Body of pancreas (tissue), 4 donors: ENCODE results near the gene CHMP4B. TPM values are rescaled to one million over a fixed set of nuclear protein-coding genes. Genes with fewer than 3 reads are reported as not detected.

Experiments used
- ATAC-seq: fragments of 150-250 bp; one replicate; pipeline ENCODE4 v1.9.1; 2016
- DNase-seq, 4 donors: peaks; one replicate each; pipeline ENCODE4 v3.0.0-alpha.2; 2019
- H3K27ac ChIP-seq, 4 donors: fragments of 200-600 bp; sonication (generic); 1 replicate in 3 of 4; 2 replicates in 1 of 4; pipeline versions ENCODE4 v1.5.1 to v1.6.1; 2016 to 2019; ENCODE audit warnings: mild to moderate bottlenecking in 1 of 4, mixed read lengths in 1 of 4, moderate library complexity in 1 of 4
- H3K27me3 ChIP-seq, 2 donors: fragments of 200-600 bp; sonication (generic); one replicate each; pipeline ENCODE4 v1.6.0; 2016; ENCODE audit warnings: mild to moderate bottlenecking in 1 of 2
- H3K36me3 ChIP-seq, 2 donors: fragments of 200-600 bp; sonication (generic); replicated peaks in 1 of 2; 2 replicates each; pipeline ENCODE4 v1.5.1; 2016; ENCODE audit warnings: low read depth in 2 of 2; ENCODE audit not compliant: insufficient read depth in 1 of 2
- H3K4me1 ChIP-seq: fragments of 200-600 bp; sonication (generic); one replicate; pipeline ENCODE4 v1.6.0; 2016
- H3K4me3 ChIP-seq, 2 donors: fragments of 200-600 bp; sonication (generic); 1 replicate in 1 of 2; 2 replicates in 1 of 2; pipeline ENCODE4 v1.5.1; 2016 to 2019
- H3K9me3 ChIP-seq, 3 donors: fragments of 200-600 bp; sonication (generic); 1 replicate in 2 of 3; 2 replicates in 1 of 3; pipeline ENCODE4 v1.5.1; 2016
- CTCF ChIP-seq, 7 experiments: fragments of 450-650 bp in 4 of 7; fragments of 200-600 bp in 3 of 7; sonication (generic) in 3 of 7; IDR thresholded peaks; one replicate each; pipeline ENCODE4 v1.5.1; 2016 to 2019; ENCODE audit warnings: antibody characterized with exemption in 7 of 7
- POLR2A ChIP-seq, 3 donors: fragments of 450-650 bp; IDR thresholded peaks; one replicate each; pipeline ENCODE4 v1.6.1; 2016; ENCODE audit warnings: antibody characterized with exemption in 3 of 3, mild to moderate bottlenecking in 2 of 3
- WGBS, 2 donors: methylation state at CpG; one replicate each; pipeline ENCODE4 v1.1.5; 2017; 5-methylcytosine and 5-hydroxymethylcytosine counted together
- intact Hi-C: fragments of 100-400 bp; cut with DNase I; formaldehyde crosslinking; loops from one replicate; pipeline ENCODE4 v1.15.1; 2023
- total RNA-seq, 2 donors: library from RNA; depleted of rRNA; stranded (reverse); fragments of >200 nt; gene quantifications; one replicate each; pipeline ENCODE4 v1.1.0, GENCODE V29; 2016

Gene CHMP4B
- total RNA-seq, 2 donors from 2014 or later = 24.1 to 43.3 TPM

GRCh38 chr20:33767777-33768138, 43.4 kb upstream of the CHMP4B start:
- no peaks in the 10 kb centered on the region for H3K27me3 ChIP-seq
- H3K4me1 ChIP-seq = no peaks in the 10 kb centered on the region
- DNase-seq (no peak), ATAC-seq (no peak)
- H3K36me3 ChIP-seq = no peaks in the 10 kb centered on the region
- H3K4me3 ChIP-seq = no peak overlapping the region
- no peak overlapping the region for H3K27ac ChIP-seq
- TF ChIP-seq POLR2A (IDR thresholded peaks at IDR 0.05) (no peak), CTCF (IDR thresholded peaks at IDR 0.05) (no peak)
- intact Hi-C loops = no loop called here
- H3K9me3 ChIP-seq = no peaks in the 10 kb centered on the region
- WGBS, 2 donors = 90 to 97% methylated on average over 2 of the region's 2 CpGs

- no peak for ATAC-seq
- Histone ChIP-seq H3K27ac (no peak overlapping the region), H3K36me3 (no peaks in the 10 kb centered on the region), H3K9me3 (no peaks in the 10 kb centered on the region), H3K27me3 (no peaks in the 10 kb centered on the region), H3K4me1 (no peaks in the 10 kb centered on the region), H3K4me3 (no peak overlapping the region)
- intact Hi-C loops = no loop called here
- DNase-seq = no peak
- TF ChIP-seq CTCF (IDR thresholded peaks at IDR 0.05) (no peak), POLR2A (IDR thresholded peaks at IDR 0.05) (no peak)
- 81 to 90% methylated on average over 4 of the region's 4 CpGs for WGBS, 2 donors
Measured at GRCh38 chr20:33769043-33769442, 42.1 kb upstream of the CHMP4B start.

- intact Hi-C loops = no loop called here
- ATAC-seq = no peak
Measured at GRCh38 chr20:33770005-33770404, 41.1 kb upstream of the CHMP4B start.

GRCh38 chr20:33771938-33772337, 39.2 kb upstream of the CHMP4B start:
- no peaks in the 10 kb centered on the region for H3K9me3 ChIP-seq
- WGBS, 2 donors = 93 to 96% methylated on average over 5 of the region's 5 CpGs
- no peaks in the 10 kb centered on the region for H3K4me1 ChIP-seq
- H3K4me3 ChIP-seq = no peak overlapping the region
- H3K36me3 ChIP-seq = no peaks in the 10 kb centered on the region
- no peak for TF ChIP-seq POLR2A (IDR thresholded peaks at IDR 0.05)
- DNase-seq (no peak), ATAC-seq (no peak)
- H3K27ac ChIP-seq = no peak overlapping the region
- H3K27me3 ChIP-seq = no peaks in the 10 kb centered on the region
- intact Hi-C loops = no loop called here

More at GRCh38 chr20:33770005-33770404, 41.1 kb upstream of the CHMP4B start:
- no peaks in the 10 kb centered on the region for H3K4me1 ChIP-seq
- DNase-seq = peak in 3 of 4 donors; percentile 18 to 31 (median 23)
- H3K27me3 ChIP-seq = no peaks in the 10 kb centered on the region
- peak in 3 of 7 experiments; percentile 11 to 33 (median 24) for TF ChIP-seq CTCF (IDR thresholded peaks at IDR 0.05)
- no peak for TF ChIP-seq POLR2A (IDR thresholded peaks at IDR 0.05)
- WGBS, 2 donors = 75% methylated on average over 8 of the region's 10 CpGs; no CpG with 5 or more reads in 1 of the 2 donors
- no peaks in the 10 kb centered on the region for H3K36me3 ChIP-seq
- H3K4me3 ChIP-seq = no peak overlapping the region
- H3K27ac ChIP-seq = no peak overlapping the region
- H3K9me3 ChIP-seq = no peaks in the 10 kb centered on the region

- Histone ChIP-seq H3K4me3 (no peak overlapping the region), H3K27me3 (no peaks in the 10 kb centered on the region), H3K27ac (no peak overlapping the region), H3K9me3 (no peaks in the 10 kb centered on the region), H3K4me1 (no peaks in the 10 kb centered on the region), H3K36me3 (no peaks in the 10 kb centered on the region)
- WGBS, 2 donors = 94 to 95% methylated on average over 3 of the region's 3 CpGs
- no peak for DNase-seq
- TF ChIP-seq POLR2A (IDR thresholded peaks at IDR 0.05) = no peak
- TF ChIP-seq CTCF (IDR thresholded peaks at IDR 0.05) = no peak
- ATAC-seq = no peak
- intact Hi-C loops = no loop called here
Measured at GRCh38 chr20:33772439-33772838, 38.7 kb upstream of the CHMP4B start.
